HG03108 (cell line): ENCODE data around the gene SPATA3.
"Not testable (repeated sequence)": the region's sequence is repeated elsewhere in the genome, so short reads cannot be mapped to it uniquely, and the experiment has no call there.

Experiments used
- ATAC-seq: cut with Tn5 transposase; IDR thresholded peaks from one replicate; pipeline ENCODE4 v1.9.1; 2021; ENCODE audit warnings: moderate library complexity; ENCODE audit not compliant: unreplicated experiment

The SPATA3 gene

GRCh38 chr2:230968314-230968713, 27.6 kb upstream of the SPATA3 start:
- not testable (repeated sequence) for ATAC-seq

GRCh38 chr2:230968921-230969658, 26.8 kb upstream of the SPATA3 start:
- ATAC-seq: no peak

- no peak for ATAC-seq
These were observed 26.3 kb upstream of the SPATA3 start for GRCh38 chr2:230969659-230970015.

GRCh38 chr2:230972046-230972445, 23.9 kb upstream of the SPATA3 start:
- ATAC-seq: no peak

- ATAC-seq: peak; percentile 75
These were observed 21.6 kb upstream of the SPATA3 start for GRCh38 chr2:230974096-230974913.

GRCh38 chr2:230975927-230976326, 20.0 kb upstream of the SPATA3 start:
- no peak for ATAC-seq

- ATAC-seq: no peak
These were observed 19.2 kb upstream of the SPATA3 start for GRCh38 chr2:230976671-230977171.

GRCh38 chr2:230980468-230980867, 15.5 kb upstream of the SPATA3 start:
- no peak for ATAC-seq

- ATAC-seq: no peak
These were observed 14.2 kb upstream of the SPATA3 start for GRCh38 chr2:230981704-230982103.

- ATAC-seq: no peak
These were observed 13.8 kb upstream of the SPATA3 start for GRCh38 chr2:230982126-230982525.

GRCh38 chr2:230982528-230982927, 13.4 kb upstream of the SPATA3 start:
- no peak for ATAC-seq

GRCh38 chr2:230983566-230983965, 12.4 kb upstream of the SPATA3 start:
- no peak for ATAC-seq

GRCh38 chr2:230984393-230985220, 11.3 kb upstream of the SPATA3 start:
- peak; percentile 64 for ATAC-seq

GRCh38 chr2:230985519-230986231, 10.2 kb upstream of the SPATA3 start:
- no peak for ATAC-seq

GRCh38 chr2:230986520-230987136, 9.3 kb upstream of the SPATA3 start:
- ATAC-seq: peak; percentile 1

GRCh38 chr2:230987137-230988020, 8.5 kb upstream of the SPATA3 start:
- ATAC-seq: peak; percentile 27

GRCh38 chr2:230989731-230990130, 6.2 kb upstream of the SPATA3 start:
- no peak for ATAC-seq

- no peak for ATAC-seq
These were observed 5.6 kb upstream of the SPATA3 start for GRCh38 chr2:230990131-230990898.

GRCh38 chr2:230990899-230991150, 5.1 kb upstream of the SPATA3 start:
- ATAC-seq: no peak
